Stimulated activated CD8-positive, alpha-beta memory T cell treated with anti-CD3 and anti-CD28 coated beads, Interleukin-7, amount 100 ng/mL, for 4 hours (primary cell): ENCODE measurements around the gene CCM2.

Experiments used
- DNase-seq, 2 donors: peaks; one replicate each; pipeline ENCODE4 v3.0.0-alpha.2; 2020; ENCODE audit warnings: low read depth in 2 of 2

CCM2 gene

GRCh38 chr7:45065031-45065995, 65.3 kb downstream of the CCM2 start:
- DNase-seq = no peak

GRCh38 chr7:45066409-45066808, 66.4 kb downstream of the CCM2 start:
- no peak for DNase-seq

- DNase-seq = no peak
Observed at GRCh38 chr7:45067582-45067981, 67.6 kb downstream of the CCM2 start.

DNA sequence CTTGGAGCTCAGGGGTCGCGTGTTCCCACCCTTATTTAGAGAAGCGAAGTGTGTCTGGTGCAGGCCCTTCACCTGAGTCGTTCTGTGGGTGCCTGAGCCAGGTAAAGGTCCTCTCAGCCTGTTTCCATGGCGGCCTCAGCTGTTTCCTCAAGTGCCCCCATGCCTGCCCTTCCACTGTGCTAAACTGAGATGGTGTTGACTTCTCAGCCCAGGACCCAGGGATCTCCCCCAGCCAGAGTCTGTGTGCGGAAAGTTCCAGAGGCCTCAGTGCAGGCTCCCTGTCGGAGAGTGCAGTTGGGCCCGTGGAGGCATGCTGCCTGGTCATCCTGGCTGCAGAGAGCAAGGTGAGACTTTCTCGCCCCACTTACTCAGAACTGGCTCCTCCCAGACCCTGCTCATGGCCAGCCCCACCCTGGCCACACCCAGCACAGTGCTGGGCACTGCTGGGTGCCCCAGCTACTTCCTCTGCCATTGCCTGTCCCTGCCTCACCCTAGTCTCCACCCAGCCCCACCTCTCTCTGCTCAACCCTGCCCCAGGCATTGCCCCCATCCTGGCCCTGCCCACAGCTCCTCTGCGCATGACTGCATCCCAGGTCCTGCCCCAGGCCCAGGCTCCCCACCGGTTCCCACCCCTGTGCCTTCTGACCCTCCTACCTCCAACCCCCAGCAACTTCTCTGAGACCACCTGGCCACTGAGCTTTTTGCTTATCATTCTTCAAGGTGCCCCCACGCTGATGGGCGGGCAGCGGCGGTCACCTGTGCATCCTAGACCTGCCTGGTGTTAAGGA, 68.4 kb downstream of the CCM2 start:
- no peak for DNase-seq

GRCh38 chr7:45069444-45070253, 69.6 kb downstream of the CCM2 start:
- no peak for DNase-seq

DNA sequence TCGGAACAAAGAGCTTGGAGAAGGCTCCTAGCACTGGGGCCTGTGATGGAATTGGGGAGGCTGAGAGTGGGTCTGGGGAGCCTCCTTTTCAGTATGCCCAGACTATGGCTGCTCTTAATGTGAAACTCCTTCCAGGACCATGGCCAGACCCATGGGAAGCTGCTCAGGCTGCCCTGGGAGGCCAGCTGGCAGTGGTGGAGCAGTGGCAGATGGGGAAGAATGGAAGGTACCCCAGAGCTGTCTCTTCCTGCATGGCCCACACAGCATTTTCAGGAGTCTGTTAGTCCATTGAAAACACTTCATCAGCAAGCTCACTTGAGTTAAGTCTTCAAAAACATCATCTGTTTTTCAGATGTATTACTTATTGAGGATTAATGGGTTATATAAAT, 70.2 kb downstream of the CCM2 start:
- no peak for DNase-seq

DNA sequence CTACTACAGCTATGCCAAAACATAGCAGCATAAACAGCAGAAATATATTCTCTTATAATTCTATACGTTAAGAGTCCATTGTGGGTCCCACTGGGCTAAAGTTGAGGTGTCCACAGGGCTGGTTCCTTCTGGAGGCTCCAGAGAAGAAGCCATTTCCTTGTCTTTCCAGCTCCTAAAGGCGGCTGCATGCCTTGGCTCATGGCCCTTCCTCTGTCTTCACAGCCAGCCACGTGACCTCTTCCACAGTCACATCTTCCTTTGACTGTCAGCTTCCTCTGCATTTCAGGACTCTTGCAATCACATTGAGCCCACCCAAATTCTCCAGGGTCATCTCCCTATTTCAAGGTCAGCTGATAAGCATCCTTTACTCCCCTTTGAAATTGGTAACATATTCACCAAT, 71.5 kb downstream of the CCM2 start:
- no peak for DNase-seq

DNA sequence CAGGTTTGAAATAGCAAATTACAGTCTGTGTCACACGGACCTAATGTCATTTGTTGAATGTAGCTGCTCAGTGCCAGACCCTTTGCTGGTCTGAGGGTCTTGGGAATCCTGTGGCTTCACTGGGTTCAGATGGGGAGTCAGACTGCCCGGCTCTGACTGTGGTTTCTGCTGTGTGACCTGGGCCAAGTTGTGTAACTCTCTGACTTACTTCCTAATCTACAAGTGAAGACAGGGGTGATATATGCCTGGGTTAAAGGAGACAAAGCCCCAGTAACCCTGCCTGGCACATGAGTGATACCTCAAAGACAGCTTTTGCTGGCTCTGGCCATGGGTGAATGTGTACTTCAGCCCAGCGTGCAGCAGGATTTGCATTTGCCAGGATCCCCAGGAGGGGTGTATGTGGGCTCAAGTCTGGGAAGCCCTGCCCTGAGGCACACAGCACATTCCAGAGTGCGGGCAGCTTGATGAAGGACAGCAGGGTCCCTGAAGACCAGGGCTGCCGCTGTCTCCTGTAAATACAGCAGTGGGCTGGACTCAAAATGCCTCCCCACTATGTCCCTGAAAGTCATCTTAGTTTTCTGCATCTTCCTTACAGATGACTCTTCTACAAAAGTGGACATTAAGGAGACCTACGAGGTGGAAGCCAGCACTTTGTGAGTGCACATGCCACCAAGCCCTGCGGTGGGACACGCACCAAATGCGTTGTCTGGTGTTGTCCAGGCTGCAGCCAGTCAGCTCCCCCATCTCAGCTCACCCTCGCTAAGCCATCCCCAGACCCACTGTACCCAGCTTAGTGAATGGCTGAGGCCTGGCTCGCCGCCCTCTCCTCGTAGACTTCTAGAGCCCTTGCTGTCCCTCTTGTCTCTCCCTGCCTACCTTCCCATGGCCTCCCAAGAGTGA, 72.4 kb downstream of the CCM2 start:
- no peak for DNase-seq

GRCh38 chr7:45073031-45073785, 73.2 kb downstream of the CCM2 start:
- no peak for DNase-seq

DNA sequence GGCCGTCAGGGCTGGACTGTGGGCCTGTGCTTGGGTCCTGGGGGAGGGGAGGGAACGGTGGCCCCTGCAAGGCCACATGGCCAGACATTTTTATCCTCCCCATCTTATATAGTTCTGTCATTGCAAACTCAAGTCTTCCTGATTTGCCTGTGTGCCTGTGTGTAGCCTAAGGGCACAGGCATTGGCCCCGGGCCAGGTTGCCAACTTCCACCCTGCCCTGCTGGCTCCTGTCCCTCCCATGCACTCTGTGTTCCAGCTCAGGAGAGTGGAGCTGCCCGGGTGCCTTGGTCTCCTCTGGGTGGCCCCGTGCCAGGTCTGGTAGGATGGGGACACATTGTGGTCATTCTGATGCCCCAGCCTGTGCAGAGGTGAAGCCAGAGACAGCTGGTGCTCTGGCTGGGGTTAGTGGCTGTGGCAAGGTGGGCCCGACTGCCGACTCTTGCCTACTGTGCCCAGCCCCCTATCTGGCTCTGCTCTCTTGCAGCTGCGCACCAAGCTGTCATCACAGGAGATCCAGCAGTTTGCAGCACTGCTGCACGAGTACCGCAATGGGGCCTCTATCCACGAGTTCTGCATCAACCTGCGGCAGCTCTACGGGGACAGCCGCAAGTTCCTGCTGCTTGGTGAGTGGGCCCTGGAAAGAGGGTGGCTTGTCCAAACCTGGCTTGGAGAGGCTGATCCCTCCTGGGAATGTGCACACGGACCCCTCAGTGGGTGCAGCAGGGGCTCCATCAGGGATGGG, 74.0 kb downstream of the CCM2 start:
- DNase-seq = no peak

DNA sequence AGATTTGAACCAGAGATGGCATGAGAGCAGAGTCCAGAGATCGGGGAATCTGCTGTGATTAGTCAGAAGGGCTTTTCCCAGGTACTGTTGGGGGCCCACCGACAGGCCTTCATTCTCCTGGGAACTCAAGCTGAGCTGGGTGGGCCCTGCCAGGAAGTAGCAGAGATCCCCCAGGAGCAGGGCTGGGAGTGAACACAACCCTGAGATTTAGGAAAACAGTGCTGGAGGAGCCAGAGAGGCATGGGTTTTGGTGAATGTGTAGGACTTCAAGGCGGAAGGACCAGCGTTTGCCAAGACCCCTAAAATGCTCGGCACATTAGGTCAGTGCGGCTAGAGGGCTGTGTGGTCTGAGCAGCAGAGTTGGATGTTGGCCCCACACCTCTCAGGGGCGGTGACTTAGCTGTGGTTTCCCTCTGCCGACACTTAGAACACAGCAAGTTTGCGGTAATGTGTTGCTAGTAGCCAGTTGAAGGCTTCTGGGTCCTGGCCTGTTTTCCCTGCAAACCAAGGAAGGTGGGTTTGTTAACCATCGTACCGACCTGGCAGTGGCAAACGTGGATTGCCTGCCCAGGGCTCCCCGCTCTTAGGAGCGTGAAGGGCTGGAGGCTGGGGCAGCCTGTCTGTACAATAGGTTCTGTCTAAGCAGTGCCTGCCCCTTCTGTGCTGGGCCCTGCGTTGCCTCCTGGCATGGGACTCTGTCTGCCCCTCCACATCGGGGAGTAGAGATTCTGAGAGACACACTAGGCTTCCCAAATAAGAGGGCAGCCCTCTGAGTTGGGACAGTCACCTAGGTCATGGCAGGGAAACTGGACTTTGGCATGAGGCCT, 74.7 kb downstream of the CCM2 start:
- DNase-seq = no peak

GRCh38 chr7:45075355-45075644, 75.3 kb downstream of the CCM2 start:
- no peak for DNase-seq

DNA sequence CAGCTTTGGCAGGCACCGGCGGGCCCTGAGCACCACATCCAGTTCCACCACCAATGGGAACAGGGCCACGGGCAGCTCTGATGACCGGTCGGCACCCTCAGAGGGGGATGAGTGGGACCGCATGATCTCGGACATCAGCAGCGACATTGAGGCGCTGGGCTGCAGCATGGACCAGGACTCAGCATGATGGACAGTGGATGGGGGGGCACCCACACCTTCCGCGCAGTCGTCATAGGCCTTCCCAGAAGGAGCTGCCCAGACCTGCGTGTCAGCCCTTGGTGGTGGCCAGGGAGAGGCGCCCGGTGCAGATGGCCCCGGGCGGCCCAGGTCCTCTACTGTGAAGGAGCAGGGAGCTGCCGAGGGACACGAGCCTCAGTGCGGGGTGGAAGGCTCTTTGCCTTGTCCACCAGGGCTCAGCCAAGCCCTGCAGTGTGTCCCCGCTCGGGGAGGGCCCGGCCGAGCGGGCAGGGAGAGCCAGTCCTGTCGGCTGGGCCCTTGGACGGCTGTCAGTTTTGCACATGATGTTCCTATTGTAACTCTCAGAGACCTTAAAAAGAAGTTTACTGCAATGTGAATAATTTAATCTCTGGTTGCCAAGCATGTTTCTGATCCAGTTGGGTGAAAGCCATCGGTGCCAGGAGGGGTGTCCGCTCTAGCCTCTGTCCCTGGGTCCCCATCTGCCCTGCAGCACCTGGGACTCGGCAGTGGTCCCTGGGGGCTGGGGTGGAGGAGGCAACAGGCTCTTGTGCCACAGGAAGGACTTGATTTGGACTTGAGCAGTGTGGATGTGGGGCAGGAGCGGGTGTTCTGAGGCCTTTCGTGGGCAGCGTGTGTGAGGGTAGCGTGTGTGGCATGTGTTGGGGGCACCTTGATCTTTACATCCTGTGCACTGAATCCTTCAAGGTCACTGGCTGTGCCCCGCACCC, 76.1 kb downstream of the CCM2 start:
- no peak for DNase-seq

DNA sequence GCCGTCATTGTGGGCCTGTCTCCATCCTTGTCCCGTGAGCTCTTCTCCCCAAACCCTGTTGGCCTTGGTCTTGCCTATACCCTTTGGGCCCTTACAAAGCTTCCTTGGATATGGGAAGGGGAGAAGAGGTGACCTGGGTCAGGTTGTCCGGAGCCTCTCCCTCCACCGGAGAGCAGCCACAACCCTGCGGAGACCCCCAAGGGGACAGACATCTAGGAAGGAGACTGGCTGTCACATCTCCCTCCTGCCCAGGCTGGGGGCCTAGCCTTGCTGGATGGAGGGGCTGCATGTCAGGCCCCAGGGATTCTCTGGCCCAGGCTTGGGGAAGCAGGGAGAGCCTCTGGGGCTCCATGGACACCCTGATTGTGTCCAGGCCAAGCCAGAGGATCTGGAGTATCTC, 76.9 kb downstream of the CCM2 start:
- no peak for DNase-seq

GRCh38 chr7:45077579-45077978, 77.6 kb downstream of the CCM2 start:
- DNase-seq = no peak

DNA sequence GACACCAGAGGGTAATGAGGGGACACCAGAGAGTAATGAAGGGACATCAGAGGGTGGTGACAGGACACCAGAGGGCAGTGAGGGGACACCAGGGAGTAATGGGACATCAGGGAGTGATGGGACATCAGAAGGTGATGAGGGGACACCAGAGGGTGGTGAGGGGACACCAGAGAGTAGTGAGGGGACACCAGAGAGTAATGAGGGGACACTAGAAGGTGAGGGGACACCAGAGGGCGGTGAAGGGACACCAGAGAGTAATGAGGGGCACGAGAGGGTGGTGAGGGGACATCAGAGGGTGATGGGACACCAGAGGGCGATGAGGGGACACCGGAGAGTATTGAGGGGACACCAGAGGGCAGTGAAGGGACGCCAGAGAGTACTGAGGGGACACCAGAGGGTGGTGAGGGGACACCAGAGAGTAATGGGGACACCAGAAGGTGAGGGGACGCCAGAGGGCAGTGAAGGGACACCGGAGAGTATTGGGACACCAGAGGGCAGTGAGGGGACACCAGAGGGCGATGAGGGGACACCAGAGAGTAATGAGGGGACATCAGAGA, 78.2 kb downstream of the CCM2 start:
- DNase-seq = no peak

- DNase-seq = no peak
Observed at GRCh38 chr7:45080265-45080957, 80.4 kb downstream of the CCM2 start.
